ENCODE measurements around the gene IL11. TPM values are rescaled to one million over a fixed set of nuclear protein-coding genes. Genes with fewer than 3 reads are reported as not detected.

Gene IL11
- 37.5 to 64.5 TPM (median 50.0 TPM) in 5 replicates for total RNA-seq (2022; extraction: Qiagen RNA extraction; ENCODE audit: low read depth)

GRCh38 chr19:55370305-55370988 lies at the start of gene IL11:
TSS of gene IL11 (minus strand) at chr19:55370463. CDS start at chr19:55370310, 153 bp downstream.

GRCh38 chr19:55407550-55407799 lies 37.2 kb upstream of the IL11 start, which contains the start of gene UBE2S:
TSS of gene UBE2S (minus strand) at chr19:55407788. CDS start at chr19:55407589, 199 bp downstream.

GRCh38 chr19:55385724-55386492 lies 15.6 kb upstream of the IL11 start, which contains the start of gene RPL28:
TSS of gene RPL28 (plus strand) at chr19:55385932. CDS start at chr19:55386358, 426 bp downstream.

GRCh38 chr19:55384131-55384919 lies 14.1 kb upstream of the IL11 start, which contains the start of gene TMEM238:
TSS of gene TMEM238 (minus strand) at chr19:55384292. CDS start at chr19:55384259, 33 bp downstream.

GRCh38 chr19:55376241-55376933 lies 6.1 kb upstream of the IL11 start, which contains the start of gene TMEM190:
TSS of gene TMEM190 (plus strand) at chr19:55376826. CDS start at chr19:55376854, 28 bp downstream.

GRCh38 chr19:55362990-55363716 lies 7.1 kb downstream of the IL11 start, which contains the start of gene GARIN5B:
TSS of gene GARIN5B (minus strand) at chr19:55363260. CDS start at chr19:55363066, 194 bp downstream.

GRCh38 chr19:55354698-55355212 lies 15.5 kb downstream of the IL11 start, which contains the start of gene COX6B2:
TSS of gene COX6B2 (minus strand) at chr19:55354719. CDS start at chr19:55354521, 198 bp downstream.

GRCh38 chr19:55339105-55339888 lies 31.0 kb downstream of the IL11 start, which contains the start of gene KMT5C:
TSS of gene KMT5C (plus strand) at chr19:55339876. CDS start at chr19:55341937, 2,061 bp downstream.

GRCh38 chr19:55325172-55325571 lies 45.1 kb downstream of the IL11 start, which contains the start of gene TMEM150B:
TSS of gene TMEM150B (minus strand) at chr19:55325341. CDS start at chr19:55321036, 4,305 bp downstream.

Other genes starting within 250 kb of the IL11 start
- gene TNNT1, start 221.3 kb downstream of the IL11 start, total RNA-seq (2022; extraction: Qiagen RNA extraction; ENCODE audit: low read depth), result 116 to 151 TPM (median 125 TPM) in 5 replicates
- gene TNNI3, start 212.7 kb downstream of the IL11 start, total RNA-seq (2022; extraction: Qiagen RNA extraction; ENCODE audit: low read depth), result 6.5 to 8.7 TPM (median 7.6 TPM) in 5 replicates
- 5.2 to 8.6 TPM (median 7.0 TPM) in 5 replicates for gene DNAAF3, start 203.8 kb downstream of the IL11 start, total RNA-seq (2022; extraction: Qiagen RNA extraction; ENCODE audit: low read depth)
- 3.3 to 7.7 TPM (median 4.1 TPM) in 5 replicates for gene SYT5, start 190.2 kb downstream of the IL11 start, total RNA-seq (2022; extraction: Qiagen RNA extraction; ENCODE audit: low read depth)
- gene PTPRH, start 161.0 kb downstream of the IL11 start, total RNA-seq (2022; extraction: Qiagen RNA extraction; ENCODE audit: low read depth), result 3.7 to 5.2 TPM (median 4.3 TPM) in 5 replicates
- gene TMEM86B, start 141.7 kb downstream of the IL11 start, total RNA-seq (2022; extraction: Qiagen RNA extraction; ENCODE audit: low read depth), result 3.3 to 5.6 TPM (median 5.2 TPM) in 5 replicates
- gene PPP6R1, start 111.4 kb downstream of the IL11 start, total RNA-seq (2022; extraction: Qiagen RNA extraction; ENCODE audit: low read depth), result 90.1 to 134 TPM (median 119 TPM) in 5 replicates
- gene HSPBP1, start 90.4 kb downstream of the IL11 start, total RNA-seq (2022; extraction: Qiagen RNA extraction; ENCODE audit: low read depth), result 119 to 147 TPM (median 136 TPM) in 5 replicates
- 2.8 to 5.2 TPM (median 3.7 TPM) in 5 replicates for gene BRSK1, start 86.5 kb downstream of the IL11 start, total RNA-seq (2022; extraction: Qiagen RNA extraction; ENCODE audit: low read depth)
- gene TMEM150B, start 45.1 kb downstream of the IL11 start, total RNA-seq (2022; extraction: Qiagen RNA extraction; ENCODE audit: low read depth), result 0.13 TPM in 1 of 5 replicates, not detected in the others
- gene KMT5C, start 30.6 kb downstream of the IL11 start, total RNA-seq (2022; extraction: Qiagen RNA extraction; ENCODE audit: low read depth), result 5.2 to 10.5 TPM (median 8.2 TPM) in 5 replicates
- gene COX6B2, start 15.7 kb downstream of the IL11 start, total RNA-seq (2022; extraction: Qiagen RNA extraction; ENCODE audit: low read depth), result 0.50 to 4.3 TPM (median 1.4 TPM) in 5 replicates
- 0.06 to 0.19 TPM (median 0.14 TPM) in 4 of 5 replicates, not detected in the other for gene GARIN5B, start 7.2 kb downstream of the IL11 start, total RNA-seq (2022; extraction: Qiagen RNA extraction; ENCODE audit: low read depth)
- gene TMEM190, start 6.4 kb upstream of the IL11 start, total RNA-seq (2022; extraction: Qiagen RNA extraction; ENCODE audit: low read depth), result 0.85 to 2.5 TPM (median 1.5 TPM) in 5 replicates
- 3.2 to 11.8 TPM (median 11.4 TPM) in 5 replicates for gene TMEM238, start 13.8 kb upstream of the IL11 start, total RNA-seq (2022; extraction: Qiagen RNA extraction; ENCODE audit: low read depth)
- 2,587 to 3,378 TPM (median 2,939 TPM) in 5 replicates for gene RPL28, start 15.5 kb upstream of the IL11 start, total RNA-seq (2022; extraction: Qiagen RNA extraction; ENCODE audit: low read depth)
- 361 to 580 TPM (median 509 TPM) in 5 replicates for gene UBE2S, start 37.3 kb upstream of the IL11 start, total RNA-seq (2022; extraction: Qiagen RNA extraction; ENCODE audit: low read depth)
- gene SHISA7, start 72.8 kb upstream of the IL11 start, total RNA-seq (2022; extraction: Qiagen RNA extraction; ENCODE audit: low read depth), result 0.02 TPM in 1 of 5 replicates, not detected in the others
- gene ISOC2, start 91.2 kb upstream of the IL11 start, total RNA-seq (2022; extraction: Qiagen RNA extraction; ENCODE audit: low read depth), result 54.3 to 66.1 TPM (median 59.7 TPM) in 5 replicates
- not detected in 5 replicates for gene C19orf85, start 94.3 kb upstream of the IL11 start, total RNA-seq (2022; extraction: Qiagen RNA extraction; ENCODE audit: low read depth)
- 4.1 to 8.9 TPM (median 8.1 TPM) in 5 replicates for gene ZNF628, start 106.2 kb upstream of the IL11 start, total RNA-seq (2022; extraction: Qiagen RNA extraction; ENCODE audit: low read depth)
- 35.9 to 69.5 TPM (median 57.9 TPM) in 5 replicates for gene NAT14, start 114.7 kb upstream of the IL11 start, total RNA-seq (2022; extraction: Qiagen RNA extraction; ENCODE audit: low read depth)
- 0.54 to 1.2 TPM (median 0.95 TPM) in 5 replicates for gene SSC5D, start 118.0 kb upstream of the IL11 start, total RNA-seq (2022; extraction: Qiagen RNA extraction; ENCODE audit: low read depth)
- 1.4 to 2.7 TPM (median 2.3 TPM) in 5 replicates for gene SBK2, start 166.7 kb upstream of the IL11 start, total RNA-seq (2022; extraction: Qiagen RNA extraction; ENCODE audit: low read depth)
- 1.4 to 2.0 TPM (median 1.7 TPM) in 5 replicates for gene SBK3, start 175.1 kb upstream of the IL11 start, total RNA-seq (2022; extraction: Qiagen RNA extraction; ENCODE audit: low read depth)
- gene ZNF579, start 210.4 kb upstream of the IL11 start, total RNA-seq (2022; extraction: Qiagen RNA extraction; ENCODE audit: low read depth), result 17.5 to 33.5 TPM (median 31.6 TPM) in 5 replicates
- gene FIZ1, start 229.1 kb upstream of the IL11 start, total RNA-seq (2022; extraction: Qiagen RNA extraction; ENCODE audit: low read depth), result 22.4 to 26.6 TPM (median 25.4 TPM) in 5 replicates
- 12.9 to 20.5 TPM (median 17.4 TPM) in 5 replicates for gene ZNF524, start 229.8 kb upstream of the IL11 start, total RNA-seq (2022; extraction: Qiagen RNA extraction; ENCODE audit: low read depth)
- gene ZNF865, start 235.2 kb upstream of the IL11 start, total RNA-seq (2022; extraction: Qiagen RNA extraction; ENCODE audit: low read depth), result 7.3 to 16.1 TPM (median 12.2 TPM) in 5 replicates